Measurements from ENCODE around the gene FAM234B.

- TF ChIP-seq POLR2A (IDR thresholded peaks at IDR 0.05; ENCODE audit: low read depth): no peak
- TF ChIP-seq CTCF (IDR thresholded peaks at IDR 0.05): no peak
- no peak for TF ChIP-seq EP300 (IDR thresholded peaks at IDR 0.05)
These were observed 23.1 kb downstream of the FAM234B start for GRCh38 chr12:13067322-13067721.

Data from esophagus muscularis mucosa (tissue), 4 donors.